IMR-90 (cell line): ENCODE data around the gene ENTPD7. TPM values are rescaled to one million over a fixed set of nuclear protein-coding genes. Genes with fewer than 3 reads are reported as not detected.

Source experiments
- ATAC-seq: fragments of 200-7000 bp; cut with Tn5 transposase; 2 replicates; pipeline ENCODE4 v1.9.1; 2020; ENCODE audit warnings: low read depth, mild to moderate bottlenecking, moderate library complexity
- BruUV-seq: library from RNA; stranded (reverse); fragments of 400-500 nt; replicated peaks from 2 replicates; lab custom pipeline; 2021; lab: Mats Ljungman, UMichigan
- CTCF ChIA-PET: fragments of 300-600 bp; formaldehyde crosslinking; extraction: SDS; loops from one replicate; lab custom pipeline; 2021; ENCODE audit warnings: antibody characterized with exemption; lab: Yijun Ruan, JAX
- POLR2A ChIA-PET: fragments of 300-600 bp; sonication (Branson Sonifier 250); formaldehyde crosslinking; loops from one replicate; lab custom pipeline; 2022; ENCODE audit warnings: antibody characterized with exemption; ENCODE audit not compliant: unreplicated experiment; lab: Charles Lee
- DNase-seq: peaks from one replicate; pipeline ENCODE4 v3.0.0; 2013
- H2AFZ ChIP-seq: replicated peaks from 2 replicates; pipeline ENCODE3; 2013; ENCODE audit warnings: low read length, mild to moderate bottlenecking; ENCODE audit not compliant: poor library complexity
- H2AK5ac ChIP-seq: 2 replicates; pipeline ENCODE4 v1.6.1; 2013; ENCODE audit warnings: low read depth, low read length, inconsistent platforms
- H2AK9ac ChIP-seq: replicated peaks from 2 replicates; pipeline ENCODE3; 2013; ENCODE audit warnings: mild to moderate bottlenecking, low read depth, low read length, moderate library complexity; ENCODE audit not compliant: poor library complexity
- H2BK120ac ChIP-seq: 2 replicates; pipeline ENCODE4 v1.6.1; 2013; ENCODE audit warnings: low read depth, low read length, inconsistent platforms
- H2BK15ac ChIP-seq: 3 replicates; pipeline ENCODE4 v1.6.1; 2013; ENCODE audit warnings: low read depth, low read length, inconsistent platforms
- H2BK20ac ChIP-seq: 2 replicates; pipeline ENCODE4 v1.6.1; 2013; ENCODE audit warnings: low read depth, mild to moderate bottlenecking, inconsistent platforms, low read length, moderate library complexity
- H2BK5ac ChIP-seq: 2 replicates; pipeline ENCODE4 v1.6.1; 2013; ENCODE audit warnings: mild to moderate bottlenecking, low read depth, low read length, inconsistent platforms; ENCODE audit not compliant: poor library complexity, severe bottlenecking
- H3K14ac ChIP-seq: replicated peaks from 2 replicates; pipeline ENCODE4 v1.6.1; 2013; ENCODE audit warnings: low read depth, low read length, inconsistent platforms
- H3K18ac ChIP-seq: 2 replicates; pipeline ENCODE4 v1.6.1; 2013; ENCODE audit warnings: low read depth, low read length, control low read depth
- H3K23ac ChIP-seq: 2 replicates; pipeline ENCODE4 v1.6.1; 2013; ENCODE audit warnings: low read depth, low read length, inconsistent platforms
- H3K27ac ChIP-seq: 2 replicates; pipeline ENCODE4 v1.5.1; 2013; ENCODE audit warnings: mild to moderate bottlenecking, control low read depth, low read length; ENCODE audit not compliant: insufficient read depth
- H3K27me3 ChIP-seq: 2 replicates; pipeline ENCODE4 v1.6.1; 2013; ENCODE audit warnings: low read length; ENCODE audit not compliant: control insufficient read depth, insufficient read depth
- H3K36me3 ChIP-seq: 2 replicates; pipeline ENCODE4 v1.6.1; 2013; ENCODE audit warnings: low read length, mixed read lengths; ENCODE audit not compliant: control insufficient read depth, insufficient read depth
- H3K4ac ChIP-seq: 2 replicates; pipeline ENCODE4 v1.6.1; 2013; ENCODE audit warnings: low read depth, low read length, inconsistent platforms
- H3K4me1 ChIP-seq: 2 replicates; pipeline ENCODE4 v1.6.1; 2013; ENCODE audit warnings: low read length, mixed read lengths; ENCODE audit not compliant: control insufficient read depth, insufficient read depth
- H3K4me2 ChIP-seq: 2 replicates; pipeline ENCODE4 v1.6.1; 2013; ENCODE audit warnings: low read depth, mild to moderate bottlenecking, control low read depth, low read length, moderate library complexity
- H3K4me3 ChIP-seq: 2 replicates; pipeline ENCODE4 v1.5.1; 2013; ENCODE audit warnings: low read depth, mild to moderate bottlenecking, control low read depth, low read length, moderate library complexity; ENCODE audit not compliant: insufficient read depth
- H3K56ac ChIP-seq: 2 replicates; pipeline ENCODE4 v1.6.1; 2013; ENCODE audit warnings: low read length, inconsistent platforms; ENCODE audit not compliant: insufficient read depth; ENCODE audit errors: extremely low read depth
- H3K79me1 ChIP-seq, 2 experiments: 2 replicates each; pipeline ENCODE4 v1.6.1; 2013; ENCODE audit warnings: low read length in 2 of 2, inconsistent platforms in 1 of 2, low read depth in 1 of 2
- H3K9ac ChIP-seq: 2 replicates; pipeline ENCODE4 v1.6.1; 2013; ENCODE audit warnings: low read depth, low read length, control low read depth
- H3K9me1 ChIP-seq: 2 replicates; pipeline ENCODE4 v1.6.1; 2013; ENCODE audit warnings: low read length, inconsistent platforms; ENCODE audit not compliant: insufficient read depth
- H3K9me3 ChIP-seq: 2 replicates; pipeline ENCODE4 v1.6.1; 2013; ENCODE audit warnings: low read length; ENCODE audit not compliant: control insufficient read depth, insufficient read depth
- H4K20me1 ChIP-seq: 2 replicates; pipeline ENCODE4 v1.6.1; 2013; ENCODE audit warnings: low read length, inconsistent platforms; ENCODE audit not compliant: insufficient read depth
- H4K5ac ChIP-seq: 2 replicates; pipeline ENCODE4 v1.6.1; 2013; ENCODE audit warnings: mild to moderate bottlenecking, low read depth, low read length, control low read depth
- H4K8ac ChIP-seq, 2 experiments: 2 replicates each; pipeline ENCODE4 v1.6.1; 2013; ENCODE audit warnings: low read depth in 2 of 2, low read length in 2 of 2, control low read depth in 1 of 2, inconsistent platforms in 1 of 2
- H4K91ac ChIP-seq: 2 replicates; pipeline ENCODE4 v1.6.1; 2013; ENCODE audit warnings: low read depth, low read length, inconsistent platforms; ENCODE audit not compliant: insufficient read depth
- FOS ChIP-seq: fragments of 150-350 bp; IDR thresholded peaks from 2 replicates; pipeline ENCODE4 v1.6.1; 2016; ENCODE audit warnings: low read depth, low read length
- WGBS, 2 experiments: methylation state at CpG; one replicate each; pipeline versions ENCODE4 v1.1.5 to v1.1.7; 2013; ENCODE audit warnings: missing lambda C conversion rate in 2 of 2; ENCODE audit not compliant: insufficient read length in 1 of 2; ENCODE audit errors: extremely low coverage in 2 of 2; 5-methylcytosine and 5-hydroxymethylcytosine counted together
- dilution Hi-C: fragments of 300-500 bp; cut with HindIII; formaldehyde crosslinking; loops from one replicate; pipeline ENCODE4 v1.14.3; 2018; ENCODE audit warnings: low sequenced_read_pairs; ENCODE audit not compliant: unreplicated experiment
- in situ Hi-C: fragments of 300-500 bp; cut with MboI; formaldehyde crosslinking; loops from 3 replicates; pipeline ENCODE4 v1.14.3; 2019; ENCODE audit warnings: low sequenced_read_pairs, inconsistent platforms, mixed read lengths
- intact Hi-C: fragments of 100-400 bp; cut with micrococcal nuclease; formaldehyde crosslinking; loops from 2 replicates; pipeline ENCODE4 v1.10.0; 2022
- polyA plus RNA-seq, 3 experiments: library from polyadenylated mRNA; depleted of rRNA; stranded (reverse); fragments of >200 nt; gene quantifications; 2 replicates each; pipeline ENCODE4 v1.2.3, GENCODE V29; 2012; ENCODE audit warnings: low replicate concordance in 1 of 3
- total RNA-seq: library from RNA; depleted of rRNA; stranded (reverse); fragments of >200 nt; gene quantifications from 2 replicates; pipeline ENCODE4 v1.2.3, GENCODE V29; 2012
- TF ChIP-seq, protein P1 (sequence below): conservative IDR thresholded peaks from 2 replicates; pipeline ENCODE4 v1.5.1; 2012; ENCODE audit warnings: mild to moderate bottlenecking, low read depth, low read length, improper control_type of control experiment

ENTPD7 gene
- total and polyA plus RNA-seq, 2 of the 4 experiments (the other 2 are of a cell fraction): 8.0 to 23.3 TPM

DNA sequence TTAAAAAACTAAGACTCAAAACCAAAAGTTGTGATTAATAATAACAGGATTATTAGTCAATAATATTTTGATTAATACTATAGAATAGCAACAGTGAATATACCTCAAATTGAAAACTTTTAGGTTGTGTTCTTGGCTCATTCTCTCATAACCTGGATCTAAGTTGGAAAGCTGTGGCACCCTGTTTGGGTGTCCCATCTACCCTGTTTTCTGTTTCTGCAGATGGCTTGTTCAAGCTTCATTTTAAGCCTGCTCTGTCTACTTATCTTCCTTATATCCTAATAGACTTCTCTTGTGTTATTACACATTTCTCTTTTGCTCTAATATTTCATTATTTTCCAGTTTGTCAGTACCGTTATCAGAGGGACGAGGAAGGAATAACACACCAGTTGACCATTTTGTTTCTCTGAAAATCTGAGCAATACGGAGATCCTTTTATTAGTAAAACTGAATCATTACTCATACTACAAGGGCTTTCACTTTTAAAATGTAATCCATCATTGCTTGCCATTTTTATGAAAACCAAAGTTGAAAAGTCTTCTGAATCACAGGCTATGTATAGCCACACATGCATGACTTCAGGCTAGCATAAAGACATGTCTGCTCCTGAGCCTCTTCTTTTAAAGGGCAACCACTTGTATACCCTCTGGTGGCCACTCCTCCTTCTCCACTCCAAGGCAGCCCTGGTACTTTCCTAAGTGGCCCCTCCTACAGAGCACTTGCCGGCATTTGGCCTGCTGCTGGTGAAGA is 50.3 kb downstream of the ENTPD7 start:
- ATAC-seq (peak; percentile 75), DNase-seq (peak; percentile 73)
- Histone ChIP-seq H3K4ac (no peak overlapping the region), H3K79me1 (peaks cover 3 to 9% of the 10 kb centered on the region in 2 experiments; a peak in 3 of 4 replicates), H2AFZ (no peak overlapping the region), H3K9ac (no peak overlapping the region), H3K4me3 (no peak overlapping the region), H3K36me3 (peaks cover 24% of the 10 kb centered on the region), H4K20me1 (no peaks in the 10 kb centered on the region), H3K27me3 (no peaks in the 10 kb centered on the region), H2BK5ac (peak overlapping the region; percentile 98), H4K8ac (no peak overlapping the region), H2BK20ac (no peak overlapping the region), H2AK5ac (no peak overlapping the region), H3K4me1 (peaks cover 11% of the 10 kb centered on the region; the same call in 1 of the 2 replicates), H3K4me2 (no peak overlapping the region), H2AK9ac (no peak overlapping the region), H3K23ac (no peak overlapping the region), H3K9me3 (no peaks in the 10 kb centered on the region), H4K5ac (peak overlapping the region; percentile 49; the same call in 1 of the 2 replicates), H4K91ac (no peak overlapping the region), H2BK120ac (no peak overlapping the region), H3K56ac (no peak overlapping the region), H3K27ac (peak overlapping the region; percentile 35; the same call in 1 of the 2 replicates), H2BK15ac (no peak overlapping the region), H3K18ac (peak overlapping the region; percentile 68; the same call in 1 of the 2 replicates), H3K9me1 (no peaks in the 10 kb centered on the region), H3K14ac (no peak overlapping the region)
- CTCF ChIA-PET: interaction anchor here (0.6 to 1.2 kb wide), 4 partner anchors 28 to 273 kb away, joined by 3 to 6 read pairs (median 3); partner anchors contain the start of gene ENTPD7
- no peak for TF ChIP-seq FOS
- TF ChIP-seq, protein P1, sequence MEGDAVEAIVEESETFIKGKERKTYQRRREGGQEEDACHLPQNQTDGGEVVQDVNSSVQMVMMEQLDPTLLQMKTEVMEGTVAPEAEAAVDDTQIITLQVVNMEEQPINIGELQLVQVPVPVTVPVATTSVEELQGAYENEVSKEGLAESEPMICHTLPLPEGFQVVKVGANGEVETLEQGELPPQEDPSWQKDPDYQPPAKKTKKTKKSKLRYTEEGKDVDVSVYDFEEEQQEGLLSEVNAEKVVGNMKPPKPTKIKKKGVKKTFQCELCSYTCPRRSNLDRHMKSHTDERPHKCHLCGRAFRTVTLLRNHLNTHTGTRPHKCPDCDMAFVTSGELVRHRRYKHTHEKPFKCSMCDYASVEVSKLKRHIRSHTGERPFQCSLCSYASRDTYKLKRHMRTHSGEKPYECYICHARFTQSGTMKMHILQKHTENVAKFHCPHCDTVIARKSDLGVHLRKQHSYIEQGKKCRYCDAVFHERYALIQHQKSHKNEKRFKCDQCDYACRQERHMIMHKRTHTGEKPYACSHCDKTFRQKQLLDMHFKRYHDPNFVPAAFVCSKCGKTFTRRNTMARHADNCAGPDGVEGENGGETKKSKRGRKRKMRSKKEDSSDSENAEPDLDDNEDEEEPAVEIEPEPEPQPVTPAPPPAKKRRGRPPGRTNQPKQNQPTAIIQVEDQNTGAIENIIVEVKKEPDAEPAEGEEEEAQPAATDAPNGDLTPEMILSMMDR: peak; percentile 24; the same call in 1 of the 2 replicates
- dilution Hi-C loops: no loop called here
- BruUV-seq: no TSS peak
- POLR2A ChIA-PET: no interaction called here
- no CpG with 5 or more reads among the region's 4 CpGs for WGBS, 2 experiments
- in situ Hi-C loops: loop anchor here (5.0 to 10.0 kb wide), 3 partner anchors 82 to 275 kb away; partner anchors contain the start of gene GOT1
- intact Hi-C loops: loop anchor here (2.0 to 5.0 kb wide), 2 partner anchors 89 to 277 kb away; partner anchors contain the start of genes GOT1 and SLC25A28
